ENCODE measurements around the gene DDAH1.

- no peak for TF ChIP-seq CTCF (IDR thresholded peaks at IDR 0.05; ENCODE audit: poor library complexity, severe bottlenecking)
- TF ChIP-seq TAF1 (IDR thresholded peaks at IDR 0.05; ENCODE audit: low read depth), result no peak
- no peak for TF ChIP-seq EP300 (conservative IDR thresholded peaks at IDR 0.05; ENCODE audit: poor library complexity, severe bottlenecking)
- TF ChIP-seq POLR2AphosphoS5 (IDR thresholded peaks at IDR 0.05), result no peak
Measured at GRCh38 chr1:85490270-85490985, 25.5 kb upstream of the DDAH1 start.

Data from neural cell (in vitro differentiated cells).